Esophagus squamous epithelium (tissue), 4 donors: Measurements from ENCODE around the gene UBE2I.

ENCODE experiments used
- CTCF ChIP-seq, 6 experiments: fragments of 450-650 bp in 4 of 6; fragments of 200-600 bp in 2 of 6; sonication (generic) in 2 of 6; IDR thresholded peaks; one replicate each; pipeline ENCODE4 v1.5.1; 2016 to 2019; ENCODE audit warnings: antibody characterized with exemption in 6 of 6, mild to moderate bottlenecking in 4 of 6, moderate library complexity in 4 of 6
- POLR2A ChIP-seq, 4 donors: fragments of 450-650 bp; IDR thresholded peaks; one replicate each; pipeline ENCODE4 v1.6.1; 2017; ENCODE audit warnings: antibody characterized with exemption in 4 of 4, mild to moderate bottlenecking in 4 of 4, moderate library complexity in 3 of 4

GRCh38 chr16:1260101-1260680, 49.2 kb upstream of the UBE2I start:
- no peak for TF ChIP-seq POLR2A (IDR thresholded peaks at IDR 0.05)
- no peak for TF ChIP-seq CTCF (IDR thresholded peaks at IDR 0.05)
